IPS-11a (cell line): ENCODE measurements around the gene ITGB1.

ENCODE experiments used
- H3K4me3 ChIP-seq: one replicate; pipeline ENCODE4 v1.5.1; 2013; ENCODE audit warnings: low read depth, low read length, control low read depth

ITGB1 gene

GRCh38 chr10:32956365-32957197, 1.4 kb downstream of the ITGB1 start:
- H3K4me3 ChIP-seq = peak overlapping the region; percentile 81

- H3K4me3 ChIP-seq = peak overlapping the region; percentile 30
Observed at GRCh38 chr10:32955790-32956189, 2.2 kb downstream of the ITGB1 start.

- H3K4me3 ChIP-seq = peak overlapping the region; percentile 18
Observed at GRCh38 chr10:32955299-32955772, 2.7 kb downstream of the ITGB1 start.

GRCh38 chr10:32954545-32955298, 3.3 kb downstream of the ITGB1 start:
- H3K4me3 ChIP-seq = peak overlapping the region; percentile 18

GRCh38 chr10:32954080-32954479, 4.0 kb downstream of the ITGB1 start:
- H3K4me3 ChIP-seq = no peak overlapping the region

GRCh38 chr10:32953277-32953927, 4.6 kb downstream of the ITGB1 start:
- H3K4me3 ChIP-seq = no peak overlapping the region

GRCh38 chr10:32952541-32953276, 5.3 kb downstream of the ITGB1 start:
- no peak overlapping the region for H3K4me3 ChIP-seq

- H3K4me3 ChIP-seq = no peak overlapping the region
Observed at GRCh38 chr10:32952094-32952493, 5.9 kb downstream of the ITGB1 start.

GRCh38 chr10:32951111-32951510, 6.9 kb downstream of the ITGB1 start:
- H3K4me3 ChIP-seq = peak overlapping the region; percentile 10

- H3K4me3 ChIP-seq = peak overlapping the region; percentile 10
Observed at GRCh38 chr10:32950591-32951108, 7.4 kb downstream of the ITGB1 start.

GRCh38 chr10:32949221-32949678, 8.8 kb downstream of the ITGB1 start:
- H3K4me3 ChIP-seq = no peak overlapping the region

- H3K4me3 ChIP-seq = no peak overlapping the region
Observed at GRCh38 chr10:32948451-32948850, 9.6 kb downstream of the ITGB1 start.

- H3K4me3 ChIP-seq = no peak overlapping the region
Observed at GRCh38 chr10:32947586-32947985, 10.4 kb downstream of the ITGB1 start.

- H3K4me3 ChIP-seq = no peak overlapping the region
Observed at GRCh38 chr10:32946108-32946507, 11.9 kb downstream of the ITGB1 start.

- H3K4me3 ChIP-seq = no peak overlapping the region
Observed at GRCh38 chr10:32943854-32944661, 14.0 kb downstream of the ITGB1 start.

GRCh38 chr10:32943395-32943794, 14.6 kb downstream of the ITGB1 start:
- no peak overlapping the region for H3K4me3 ChIP-seq

- no peak overlapping the region for H3K4me3 ChIP-seq
Observed at GRCh38 chr10:32942081-32942480, 15.9 kb downstream of the ITGB1 start.

- H3K4me3 ChIP-seq = no peak overlapping the region
Observed at GRCh38 chr10:32941357-32941756, 16.7 kb downstream of the ITGB1 start.
